GM12864 (cell line): Measurements from ENCODE around the gene PARD3B.
A peak's percentile ranks its signal among the peaks of the same experiment; 100 is the strongest.
"Not testable (repeated sequence)": the region's sequence is repeated elsewhere in the genome, so short reads cannot be mapped to it uniquely, and the experiment has no call there.

Experiments
- DNase-seq: peaks from one replicate; pipeline ENCODE4 v3.0.0-alpha.2; 2011; ENCODE audit warnings: low read depth
- H3K4me3 ChIP-seq: 2 replicates; pipeline ENCODE4 v1.5.1; 2011; ENCODE audit warnings: mild to moderate bottlenecking, low read depth, low read length, control low read depth
- CTCF ChIP-seq: IDR thresholded peaks from 2 replicates; pipeline ENCODE4 v1.5.1; 2011; ENCODE audit warnings: low read depth, mild to moderate bottlenecking, moderate library complexity, low read length, control low read depth, inconsistent platforms; ENCODE audit errors: missing control alignments

The PARD3B gene

GRCh38 chr2:205218056-205218455 is 672.8 kb downstream of the PARD3B start:
- DNase-seq: no peak
- H3K4me3 ChIP-seq: no peak overlapping the region
- TF ChIP-seq CTCF: no peak

GRCh38 chr2:205218816-205219215 is 673.5 kb downstream of the PARD3B start:
- DNase-seq: not testable (repeated sequence)

GRCh38 chr2:205220559-205220958 is 675.3 kb downstream of the PARD3B start:
- no peak overlapping the region for H3K4me3 ChIP-seq
- TF ChIP-seq CTCF: no peak
- DNase-seq: no peak

More at GRCh38 chr2:205218816-205219215, 673.5 kb downstream of the PARD3B start:
- not testable (repeated sequence) for H3K4me3 ChIP-seq

GRCh38 chr2:205232086-205232485 is 686.8 kb downstream of the PARD3B start:
- H3K4me3 ChIP-seq: no peak overlapping the region
- DNase-seq: no peak
- no peak for TF ChIP-seq CTCF

GRCh38 chr2:205235434-205235833 is 690.2 kb downstream of the PARD3B start:
- DNase-seq: no peak
- TF ChIP-seq CTCF: no peak
- H3K4me3 ChIP-seq: no peak overlapping the region

- no peak for DNase-seq
- H3K4me3 ChIP-seq: no peak overlapping the region
- TF ChIP-seq CTCF: peak; percentile 29
These were observed 692.2 kb downstream of the PARD3B start for GRCh38 chr2:205237524-205237923.

- H3K4me3 ChIP-seq: no peak overlapping the region
- no peak for DNase-seq
- no peak for TF ChIP-seq CTCF
These were observed 699.7 kb downstream of the PARD3B start for GRCh38 chr2:205245001-205245400.

GRCh38 chr2:205245652-205246051 is 700.4 kb downstream of the PARD3B start:
- no peak overlapping the region for H3K4me3 ChIP-seq
- no peak for TF ChIP-seq CTCF
- DNase-seq: no peak
